Suprapubic skin (tissue), 4 donors: ENCODE measurements around the gene OMP.

Experiments
- POLR2A ChIP-seq, 2 donors: fragments of 450-650 bp; IDR thresholded peaks; one replicate each; pipeline ENCODE4 v1.6.1; 2017; ENCODE audit warnings: antibody characterized with exemption in 2 of 2, mild to moderate bottlenecking in 2 of 2, moderate library complexity in 2 of 2
- POLR2AphosphoS5 ChIP-seq, 3 donors: sonication (generic); formaldehyde crosslinking; IDR thresholded peaks; one replicate each; pipeline ENCODE4 v1.6.1; 2017; ENCODE audit warnings: antibody characterized with exemption in 3 of 3
- TF ChIP-seq, protein P1 (sequence below), 2 donors: fragments of 200-600 bp in 1 of 2; fragments of 450-650 bp in 1 of 2; sonication (generic) in 1 of 2; IDR thresholded peaks; one replicate each; pipeline ENCODE4 v1.5.1; 2016 to 2019; ENCODE audit warnings: antibody characterized with exemption in 2 of 2, mild to moderate bottlenecking in 1 of 2, moderate library complexity in 1 of 2

DNA sequence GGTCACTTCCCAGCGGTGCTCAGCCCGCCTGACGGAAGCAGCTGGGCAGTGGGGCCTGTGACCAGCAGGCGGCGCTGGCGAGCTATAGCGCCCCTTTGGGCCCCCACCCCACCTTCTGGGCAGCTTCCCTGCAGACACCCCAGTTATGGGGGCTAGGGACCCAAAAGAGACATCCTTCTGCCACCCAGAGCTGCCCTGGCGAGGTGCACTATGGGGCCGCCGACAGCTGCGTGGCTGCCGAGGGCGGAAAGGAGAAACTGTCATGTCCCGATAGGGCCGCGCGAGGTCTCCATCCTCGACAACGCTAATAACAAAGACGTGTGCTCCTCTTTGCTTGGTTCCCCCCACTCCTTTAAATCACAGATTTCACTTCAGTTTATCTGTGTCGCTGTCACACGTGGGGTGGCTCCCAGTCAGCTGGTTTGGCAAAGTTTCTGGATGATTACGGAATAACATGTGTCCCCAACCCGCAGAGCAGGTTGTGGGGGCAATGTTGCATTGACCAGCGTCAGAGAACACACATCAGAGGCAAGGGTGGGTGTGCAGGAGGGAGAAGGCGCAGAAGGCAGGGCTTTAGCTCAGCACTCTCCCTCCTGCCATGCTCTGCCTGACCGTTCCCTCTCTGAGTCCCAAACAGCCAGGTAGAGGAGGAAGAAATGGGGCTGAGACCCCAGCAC is 24.7 kb downstream of the OMP start:
- TF ChIP-seq POLR2AphosphoS5 (IDR thresholded peaks at IDR 0.05) (no peak), POLR2A (IDR thresholded peaks at IDR 0.05) (no peak)
- TF ChIP-seq, protein P1, sequence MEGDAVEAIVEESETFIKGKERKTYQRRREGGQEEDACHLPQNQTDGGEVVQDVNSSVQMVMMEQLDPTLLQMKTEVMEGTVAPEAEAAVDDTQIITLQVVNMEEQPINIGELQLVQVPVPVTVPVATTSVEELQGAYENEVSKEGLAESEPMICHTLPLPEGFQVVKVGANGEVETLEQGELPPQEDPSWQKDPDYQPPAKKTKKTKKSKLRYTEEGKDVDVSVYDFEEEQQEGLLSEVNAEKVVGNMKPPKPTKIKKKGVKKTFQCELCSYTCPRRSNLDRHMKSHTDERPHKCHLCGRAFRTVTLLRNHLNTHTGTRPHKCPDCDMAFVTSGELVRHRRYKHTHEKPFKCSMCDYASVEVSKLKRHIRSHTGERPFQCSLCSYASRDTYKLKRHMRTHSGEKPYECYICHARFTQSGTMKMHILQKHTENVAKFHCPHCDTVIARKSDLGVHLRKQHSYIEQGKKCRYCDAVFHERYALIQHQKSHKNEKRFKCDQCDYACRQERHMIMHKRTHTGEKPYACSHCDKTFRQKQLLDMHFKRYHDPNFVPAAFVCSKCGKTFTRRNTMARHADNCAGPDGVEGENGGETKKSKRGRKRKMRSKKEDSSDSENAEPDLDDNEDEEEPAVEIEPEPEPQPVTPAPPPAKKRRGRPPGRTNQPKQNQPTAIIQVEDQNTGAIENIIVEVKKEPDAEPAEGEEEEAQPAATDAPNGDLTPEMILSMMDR (IDR thresholded peaks at IDR 0.05), result peak; percentile 91 to 96
